Vagina (tissue), 2 donors: ENCODE data around the gene SYT11.

ENCODE experiments used
- POLR2A ChIP-seq, 2 donors: fragments of 450-650 bp; IDR thresholded peaks; one replicate each; pipeline ENCODE4 v1.6.1; 2017; ENCODE audit warnings: antibody characterized with exemption in 2 of 2, mild to moderate bottlenecking in 2 of 2, moderate library complexity in 2 of 2
- TF ChIP-seq, protein P1 (sequence below), 3 experiments: fragments of 450-650 bp in 2 of 3; fragments of 200-600 bp in 1 of 3; sonication (generic) in 1 of 3; IDR thresholded peaks; one replicate each; pipeline ENCODE4 v1.5.1; 2017 to 2019; ENCODE audit warnings: antibody characterized with exemption in 3 of 3, mild to moderate bottlenecking in 2 of 3, moderate library complexity in 2 of 3

DNA sequence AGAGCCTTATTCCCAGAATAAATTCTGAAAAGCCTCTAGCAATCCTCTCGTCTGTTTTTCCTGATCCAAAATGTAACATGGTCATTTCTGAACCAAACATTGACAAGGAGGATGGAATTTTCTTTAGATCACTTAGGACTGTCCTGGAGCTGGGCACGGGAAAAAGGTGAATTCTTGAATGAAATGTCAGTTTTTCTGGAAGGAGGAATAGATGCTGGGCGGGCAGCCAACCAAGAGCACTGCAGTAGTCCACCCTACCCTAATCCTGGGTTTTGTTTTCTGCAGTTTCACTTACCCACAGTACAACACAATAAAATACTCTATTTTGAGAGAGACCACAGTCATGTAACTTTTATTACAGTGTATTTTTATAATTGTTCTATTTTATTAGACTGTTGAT is 30.9 kb downstream of the SYT11 start:
- TF ChIP-seq, protein P1, sequence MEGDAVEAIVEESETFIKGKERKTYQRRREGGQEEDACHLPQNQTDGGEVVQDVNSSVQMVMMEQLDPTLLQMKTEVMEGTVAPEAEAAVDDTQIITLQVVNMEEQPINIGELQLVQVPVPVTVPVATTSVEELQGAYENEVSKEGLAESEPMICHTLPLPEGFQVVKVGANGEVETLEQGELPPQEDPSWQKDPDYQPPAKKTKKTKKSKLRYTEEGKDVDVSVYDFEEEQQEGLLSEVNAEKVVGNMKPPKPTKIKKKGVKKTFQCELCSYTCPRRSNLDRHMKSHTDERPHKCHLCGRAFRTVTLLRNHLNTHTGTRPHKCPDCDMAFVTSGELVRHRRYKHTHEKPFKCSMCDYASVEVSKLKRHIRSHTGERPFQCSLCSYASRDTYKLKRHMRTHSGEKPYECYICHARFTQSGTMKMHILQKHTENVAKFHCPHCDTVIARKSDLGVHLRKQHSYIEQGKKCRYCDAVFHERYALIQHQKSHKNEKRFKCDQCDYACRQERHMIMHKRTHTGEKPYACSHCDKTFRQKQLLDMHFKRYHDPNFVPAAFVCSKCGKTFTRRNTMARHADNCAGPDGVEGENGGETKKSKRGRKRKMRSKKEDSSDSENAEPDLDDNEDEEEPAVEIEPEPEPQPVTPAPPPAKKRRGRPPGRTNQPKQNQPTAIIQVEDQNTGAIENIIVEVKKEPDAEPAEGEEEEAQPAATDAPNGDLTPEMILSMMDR (IDR thresholded peaks at IDR 0.05) = no peak
- TF ChIP-seq POLR2A (IDR thresholded peaks at IDR 0.05) = no peak
